Tibial nerve (tissue), 4 donors: ENCODE data around the gene SCGN. TPM values are rescaled to one million over a fixed set of nuclear protein-coding genes. Genes with fewer than 3 reads are reported as not detected.

Source experiments
- DNase-seq, 2 donors: peaks; one replicate each; pipeline ENCODE4 v3.0.0-alpha.2; 2019; ENCODE audit warnings: low spot score in 2 of 2
- H3K27ac ChIP-seq, 4 donors: fragments of 200-600 bp; sonication (generic) in 3 of 4; one replicate each; pipeline ENCODE4 v1.5.1; 2017 to 2019; ENCODE audit warnings: mild to moderate bottlenecking in 1 of 4
- H3K27me3 ChIP-seq, 2 donors: fragments of 200-600 bp; sonication (generic) in 1 of 2; one replicate each; pipeline versions ENCODE4 v1.5.1 to v1.6.0; 2017 to 2019
- H3K36me3 ChIP-seq, 3 donors: fragments of 200-600 bp; sonication (generic); one replicate each; pipeline ENCODE4 v1.5.1; 2018 to 2019
- H3K4me1 ChIP-seq, 4 donors: fragments of 200-600 bp; sonication (generic) in 3 of 4; one replicate each; pipeline ENCODE4 v1.5.1; 2017 to 2019
- H3K4me3 ChIP-seq, 4 donors: fragments of 200-600 bp; sonication (generic) in 3 of 4; one replicate each; pipeline ENCODE4 v1.5.1; 2017 to 2019; ENCODE audit warnings: mild to moderate bottlenecking in 1 of 4, moderate library complexity in 1 of 4
- H3K9me3 ChIP-seq, 4 donors: fragments of 200-600 bp; sonication (generic) in 3 of 4; one replicate each; pipeline ENCODE4 v1.5.1; 2017 to 2019
- EP300 ChIP-seq, 2 donors: sonication (generic); formaldehyde crosslinking; IDR thresholded peaks; one replicate each; pipeline ENCODE4 v1.6.1; 2017; ENCODE audit warnings: antibody characterized with exemption in 2 of 2, mild to moderate bottlenecking in 1 of 2
- POLR2A ChIP-seq, 2 donors: fragments of 450-650 bp; IDR thresholded peaks; one replicate each; pipeline ENCODE4 v1.6.1; 2017; ENCODE audit warnings: antibody characterized with exemption in 2 of 2, mild to moderate bottlenecking in 2 of 2, moderate library complexity in 2 of 2
- WGBS, 2 donors: methylation state at CpG; one replicate each; pipeline ENCODE4 v1.1.5; 2018; 5-methylcytosine and 5-hydroxymethylcytosine counted together
- total RNA-seq, 4 donors: library from RNA; depleted of rRNA; stranded (reverse); fragments of >200 nt; gene quantifications; one replicate each; pipeline ENCODE4 v1.1.0, GENCODE V29; 2016
- TF ChIP-seq, protein P1 (sequence below), 5 experiments: fragments of 200-600 bp in 3 of 5; fragments of 450-650 bp in 2 of 5; sonication (generic) in 3 of 5; IDR thresholded peaks; one replicate each; pipeline ENCODE4 v1.5.1; 2016 to 2019; ENCODE audit warnings: antibody characterized with exemption in 5 of 5, mild to moderate bottlenecking in 3 of 5, moderate library complexity in 2 of 5

The SCGN gene
- total RNA-seq, 4 donors from 2014 or later = not detected

DNA sequence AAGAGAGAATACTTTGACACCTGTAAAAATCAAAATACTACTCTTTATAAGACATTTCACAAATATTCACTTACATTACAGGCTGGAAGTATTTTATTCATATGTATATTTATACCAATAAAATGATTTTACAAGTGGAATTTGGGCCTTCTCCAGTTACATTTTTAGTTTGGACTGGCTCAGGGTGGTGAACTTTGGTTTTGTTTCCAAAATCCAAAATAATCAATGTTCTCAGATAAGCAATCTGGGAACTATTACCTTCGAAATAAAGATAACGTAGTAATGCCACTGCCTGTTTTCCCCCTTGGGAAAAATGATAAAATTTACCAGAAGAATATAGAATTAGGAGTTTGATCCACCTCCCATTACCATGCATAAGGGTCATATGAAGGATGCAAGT, 31.6 kb upstream of the SCGN start:
- no peaks in the 10 kb centered on the region for H3K4me1 ChIP-seq

DNA sequence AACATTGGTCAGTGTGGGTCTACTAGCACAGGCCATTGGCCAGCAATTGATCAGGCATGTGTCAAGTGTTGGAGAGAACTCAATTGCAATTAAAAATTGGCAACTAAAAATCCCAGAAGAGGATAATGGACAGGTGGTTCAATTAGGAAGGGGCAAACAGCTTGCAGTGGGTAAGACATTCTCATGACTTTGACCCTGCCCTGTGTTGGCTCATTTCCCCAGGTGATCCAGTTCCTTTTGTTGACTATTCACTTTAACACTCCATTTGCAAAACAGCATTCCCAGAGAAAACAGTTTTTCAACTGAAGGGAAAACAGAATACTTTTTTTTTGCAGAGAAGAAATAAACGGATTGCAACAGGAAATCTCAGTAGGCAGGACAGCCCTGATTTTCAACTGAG, 28.9 kb upstream of the SCGN start:
- Histone ChIP-seq H3K27me3 (no peaks in the 10 kb centered on the region), H3K4me1 (no peaks in the 10 kb centered on the region), H3K27ac (no peak overlapping the region), H3K9me3 (no peaks in the 10 kb centered on the region), H3K4me3 (no peak overlapping the region), H3K36me3 (peaks cover 0 to 5% (median 0%) of the 10 kb centered on the region in 3 donors)
- TF ChIP-seq, protein P1, sequence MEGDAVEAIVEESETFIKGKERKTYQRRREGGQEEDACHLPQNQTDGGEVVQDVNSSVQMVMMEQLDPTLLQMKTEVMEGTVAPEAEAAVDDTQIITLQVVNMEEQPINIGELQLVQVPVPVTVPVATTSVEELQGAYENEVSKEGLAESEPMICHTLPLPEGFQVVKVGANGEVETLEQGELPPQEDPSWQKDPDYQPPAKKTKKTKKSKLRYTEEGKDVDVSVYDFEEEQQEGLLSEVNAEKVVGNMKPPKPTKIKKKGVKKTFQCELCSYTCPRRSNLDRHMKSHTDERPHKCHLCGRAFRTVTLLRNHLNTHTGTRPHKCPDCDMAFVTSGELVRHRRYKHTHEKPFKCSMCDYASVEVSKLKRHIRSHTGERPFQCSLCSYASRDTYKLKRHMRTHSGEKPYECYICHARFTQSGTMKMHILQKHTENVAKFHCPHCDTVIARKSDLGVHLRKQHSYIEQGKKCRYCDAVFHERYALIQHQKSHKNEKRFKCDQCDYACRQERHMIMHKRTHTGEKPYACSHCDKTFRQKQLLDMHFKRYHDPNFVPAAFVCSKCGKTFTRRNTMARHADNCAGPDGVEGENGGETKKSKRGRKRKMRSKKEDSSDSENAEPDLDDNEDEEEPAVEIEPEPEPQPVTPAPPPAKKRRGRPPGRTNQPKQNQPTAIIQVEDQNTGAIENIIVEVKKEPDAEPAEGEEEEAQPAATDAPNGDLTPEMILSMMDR (IDR thresholded peaks at IDR 0.05) = no peak
- no peak for TF ChIP-seq EP300 (IDR thresholded peaks at IDR 0.05)
- no peak for TF ChIP-seq POLR2A (IDR thresholded peaks at IDR 0.05)
- no peak for DNase-seq
- 62 to 63% methylated on average over 1 of the region's 1 CpG for WGBS, 2 donors

More for the DNA sequence above, 31.6 kb upstream of the SCGN start:
- Histone ChIP-seq H3K36me3 (peaks cover 0 to 11% (median 0%) of the 10 kb centered on the region in 3 donors), H3K9me3 (no peaks in the 10 kb centered on the region), H3K27ac (no peak overlapping the region), H3K4me3 (no peak overlapping the region), H3K27me3 (no peaks in the 10 kb centered on the region)
- TF ChIP-seq EP300 (IDR thresholded peaks at IDR 0.05) (no peak), POLR2A (IDR thresholded peaks at IDR 0.05) (no peak)
- TF ChIP-seq, protein P1 (IDR thresholded peaks at IDR 0.05) = no peak
- no peak for DNase-seq
- 77 to 79% methylated on average over 2 of the region's 2 CpGs for WGBS, 2 donors

DNA sequence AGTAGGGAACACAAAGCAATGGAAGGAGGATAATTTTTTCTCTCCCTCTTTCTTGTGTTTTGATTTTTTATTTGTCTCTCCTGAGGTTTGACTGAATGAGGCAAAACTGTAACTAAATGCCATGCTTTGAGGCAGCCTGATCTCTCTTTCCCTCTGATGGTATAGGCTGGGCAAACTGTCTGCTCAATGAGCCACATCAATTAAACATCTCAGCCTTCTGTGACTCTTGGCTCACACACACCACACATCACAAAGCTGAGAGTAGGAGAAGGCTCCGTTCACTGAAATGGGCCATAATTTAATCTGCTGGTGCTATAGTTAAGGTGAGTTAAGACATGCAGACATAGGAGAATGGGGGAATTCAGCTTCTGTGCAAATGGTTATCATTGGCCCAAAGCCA, 28.1 kb upstream of the SCGN start:
- Histone ChIP-seq H3K9me3 (no peaks in the 10 kb centered on the region), H3K36me3 (peaks cover 0 to 5% (median 0%) of the 10 kb centered on the region in 3 donors), H3K4me1 (no peaks in the 10 kb centered on the region), H3K27ac (no peak overlapping the region), H3K27me3 (no peaks in the 10 kb centered on the region), H3K4me3 (no peak overlapping the region)
- DNase-seq = no peak
- WGBS, 2 donors = 61 to 79% methylated on average over 1 of the region's 1 CpG
- no peak for TF ChIP-seq POLR2A (IDR thresholded peaks at IDR 0.05)
- TF ChIP-seq, protein P1 (IDR thresholded peaks at IDR 0.05) = no peak
- TF ChIP-seq EP300 (IDR thresholded peaks at IDR 0.05) = no peak

DNA sequence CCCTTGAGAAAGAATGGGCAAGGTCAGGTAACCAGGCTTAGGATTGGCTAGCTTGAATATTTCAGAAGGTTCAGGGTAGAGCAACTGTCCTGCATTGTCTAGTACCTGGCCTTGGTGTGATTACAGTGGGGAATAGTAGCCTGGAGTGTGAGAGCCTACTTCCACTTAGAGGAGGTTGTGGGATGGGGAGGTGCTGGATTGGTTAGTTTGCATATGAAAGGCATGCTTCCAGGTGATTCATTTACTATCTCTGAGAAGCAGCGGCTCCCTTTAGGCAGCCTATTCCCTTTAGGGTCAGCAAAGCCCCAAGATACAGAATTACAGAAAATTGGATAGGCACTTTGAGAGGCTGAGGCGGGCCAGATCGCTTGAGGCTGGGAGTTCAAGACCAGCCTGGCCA, 25.0 kb upstream of the SCGN start:
- DNase-seq = no peak
- TF ChIP-seq, protein P1 (IDR thresholded peaks at IDR 0.05) = no peak
- TF ChIP-seq POLR2A (IDR thresholded peaks at IDR 0.05) (no peak), EP300 (IDR thresholded peaks at IDR 0.05) (no peak)
- H3K9me3 ChIP-seq = no peaks in the 10 kb centered on the region
- 69 to 75% methylated on average over 3 of the region's 3 CpGs for WGBS, 2 donors
- no peak overlapping the region for H3K4me3 ChIP-seq
- no peaks in the 10 kb centered on the region for H3K4me1 ChIP-seq
- no peaks in the 10 kb centered on the region for H3K27me3 ChIP-seq
- no peaks in the 10 kb centered on the region for H3K36me3 ChIP-seq
- H3K27ac ChIP-seq = no peak overlapping the region

DNA sequence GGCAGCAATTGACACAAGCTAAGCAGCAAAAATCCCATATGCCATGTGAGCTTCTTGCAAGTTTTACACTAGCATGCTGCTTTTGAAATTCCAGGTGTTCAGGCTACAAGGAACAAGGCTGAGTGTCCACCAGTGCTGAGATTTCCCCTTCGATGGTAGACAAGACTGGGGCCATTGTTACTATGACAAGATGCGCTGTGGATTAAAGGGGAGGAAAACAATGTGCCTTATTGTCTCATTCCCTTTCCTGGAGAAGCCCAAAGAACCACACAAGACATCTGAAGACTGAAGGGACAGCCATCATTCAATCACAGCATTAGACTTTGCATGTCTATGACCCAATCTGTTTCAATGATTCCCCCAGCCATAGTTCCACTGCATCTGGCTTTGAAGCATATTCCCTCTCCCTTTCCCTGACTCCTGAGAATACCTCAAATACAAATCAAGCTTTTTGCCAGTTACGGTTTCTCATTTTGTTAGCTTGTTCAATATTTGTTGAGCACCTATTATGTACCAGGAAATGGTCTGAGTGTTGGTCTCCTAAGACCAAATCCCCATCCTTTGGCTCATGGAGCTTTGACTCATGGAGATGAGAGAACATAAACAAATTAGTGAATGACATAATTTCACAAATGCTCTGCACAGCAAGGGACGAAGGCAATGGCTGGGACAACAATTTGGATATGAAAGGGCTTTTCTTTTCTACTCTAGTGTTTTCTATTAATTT, 23.4 kb upstream of the SCGN start:
- Histone ChIP-seq H3K36me3 (no peaks in the 10 kb centered on the region), H3K4me3 (no peak overlapping the region), H3K9me3 (no peaks in the 10 kb centered on the region), H3K27me3 (no peaks in the 10 kb centered on the region), H3K27ac (no peak overlapping the region), H3K4me1 (no peaks in the 10 kb centered on the region)
- TF ChIP-seq POLR2A (IDR thresholded peaks at IDR 0.05) (no peak), EP300 (IDR thresholded peaks at IDR 0.05) (no peak)
- TF ChIP-seq, protein P1 (IDR thresholded peaks at IDR 0.05) = no peak
- 52 to 65% methylated on average over 4 of the region's 4 CpGs for WGBS, 2 donors
- DNase-seq = no peak
